Thyroid gland (tissue), 4 donors: ENCODE data around the gene CSNK1A1. TPM values are rescaled to one million over a fixed set of nuclear protein-coding genes. Genes with fewer than 3 reads are reported as not detected.

Experiments used
- DNase-seq, 2 donors: peaks; one replicate each; pipeline ENCODE4 v3.0.0-alpha.2; 2019
- H3K27ac ChIP-seq, 3 donors: fragments of 200-600 bp; sonication (generic); 1 replicate in 2 of 3; 2 replicates in 1 of 3; pipeline ENCODE4 v1.5.1; 2016 to 2019; ENCODE audit warnings: mild to moderate bottlenecking in 1 of 3, moderate library complexity in 1 of 3
- H3K27me3 ChIP-seq: fragments of 200-600 bp; sonication (generic); one replicate; pipeline ENCODE4 v1.5.1; 2019
- H3K36me3 ChIP-seq, 2 donors: fragments of 200-600 bp; sonication (generic); one replicate each; pipeline ENCODE4 v1.5.1; 2016 to 2019
- H3K4me1 ChIP-seq, 2 donors: fragments of 200-600 bp; sonication (generic); one replicate each; pipeline ENCODE4 v1.5.1; 2017 to 2019
- H3K4me3 ChIP-seq, 3 donors: fragments of 200-600 bp; sonication (generic); replicated peaks in 1 of 3; 1 replicate in 2 of 3; 2 replicates in 1 of 3; pipeline ENCODE4 v1.5.1; 2016; ENCODE audit warnings: mild to moderate bottlenecking in 1 of 3
- H3K9me3 ChIP-seq: fragments of 200-600 bp; sonication (generic); one replicate; pipeline ENCODE4 v1.5.1; 2017
- POLR2A ChIP-seq, 2 donors: fragments of 450-650 bp; IDR thresholded peaks; one replicate each; pipeline ENCODE4 v1.6.1; 2017; ENCODE audit warnings: antibody characterized with exemption in 2 of 2, mild to moderate bottlenecking in 2 of 2, moderate library complexity in 1 of 2
- WGBS, 2 donors: methylation state at CpG; one replicate each; pipeline ENCODE4 v1.1.5; 2017; 5-methylcytosine and 5-hydroxymethylcytosine counted together
- intact Hi-C: fragments of 100-400 bp; cut with DNase I; formaldehyde crosslinking; loops from one replicate; pipeline ENCODE4 v1.15.1; 2023
- total RNA-seq, 4 donors: library from RNA; depleted of rRNA; stranded (reverse); fragments of >200 nt; gene quantifications; one replicate each; pipeline ENCODE4 v1.2.3, GENCODE V29; 2016
- TF ChIP-seq, protein P1 (sequence below), 6 experiments: fragments of 200-600 bp in 3 of 6; fragments of 450-650 bp in 3 of 6; sonication (generic) in 3 of 6; IDR thresholded peaks; one replicate each; pipeline ENCODE4 v1.5.1; 2016 to 2019; ENCODE audit warnings: antibody characterized with exemption in 6 of 6, mild to moderate bottlenecking in 2 of 6, inconsistent platforms in 1 of 6, moderate library complexity in 1 of 6

The CSNK1A1 gene
- total RNA-seq, 4 donors from 2014 or later = 183 to 262 (median 202) TPM

DNA sequence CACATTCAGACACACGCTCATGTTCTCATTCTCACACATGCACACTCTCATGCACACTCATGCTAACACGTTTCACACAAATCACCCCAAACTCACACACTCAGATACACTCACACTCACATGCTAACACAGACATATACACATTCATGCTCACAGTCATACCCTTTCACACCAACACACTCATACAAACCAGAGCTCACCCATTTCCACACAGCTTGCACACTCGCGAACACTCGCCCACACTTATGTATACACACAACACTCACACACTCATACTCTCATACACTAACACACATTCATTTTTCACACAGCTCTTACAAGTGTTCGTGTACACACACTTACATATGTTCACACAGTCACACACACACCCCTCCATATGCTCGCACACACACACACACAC lies 108.0 kb downstream of the CSNK1A1 start:
- H3K27ac ChIP-seq = no peak overlapping the region
- no peaks in the 10 kb centered on the region for H3K9me3 ChIP-seq
- peaks cover 0 to 16% of the 10 kb centered on the region in 2 donors for H3K4me1 ChIP-seq
- H3K4me3 ChIP-seq = no peak overlapping the region
- TF ChIP-seq, protein P1, sequence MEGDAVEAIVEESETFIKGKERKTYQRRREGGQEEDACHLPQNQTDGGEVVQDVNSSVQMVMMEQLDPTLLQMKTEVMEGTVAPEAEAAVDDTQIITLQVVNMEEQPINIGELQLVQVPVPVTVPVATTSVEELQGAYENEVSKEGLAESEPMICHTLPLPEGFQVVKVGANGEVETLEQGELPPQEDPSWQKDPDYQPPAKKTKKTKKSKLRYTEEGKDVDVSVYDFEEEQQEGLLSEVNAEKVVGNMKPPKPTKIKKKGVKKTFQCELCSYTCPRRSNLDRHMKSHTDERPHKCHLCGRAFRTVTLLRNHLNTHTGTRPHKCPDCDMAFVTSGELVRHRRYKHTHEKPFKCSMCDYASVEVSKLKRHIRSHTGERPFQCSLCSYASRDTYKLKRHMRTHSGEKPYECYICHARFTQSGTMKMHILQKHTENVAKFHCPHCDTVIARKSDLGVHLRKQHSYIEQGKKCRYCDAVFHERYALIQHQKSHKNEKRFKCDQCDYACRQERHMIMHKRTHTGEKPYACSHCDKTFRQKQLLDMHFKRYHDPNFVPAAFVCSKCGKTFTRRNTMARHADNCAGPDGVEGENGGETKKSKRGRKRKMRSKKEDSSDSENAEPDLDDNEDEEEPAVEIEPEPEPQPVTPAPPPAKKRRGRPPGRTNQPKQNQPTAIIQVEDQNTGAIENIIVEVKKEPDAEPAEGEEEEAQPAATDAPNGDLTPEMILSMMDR (IDR thresholded peaks at IDR 0.05) = no peak
- no peak for TF ChIP-seq POLR2A (IDR thresholded peaks at IDR 0.05)
- WGBS, 2 donors = 81% methylated on average over 7 of the region's 7 CpGs
- H3K27me3 ChIP-seq = no peaks in the 10 kb centered on the region
- DNase-seq = no peak
- intact Hi-C loops = loop anchor here (5.0 kb wide), 1 partner anchor 119 kb away; no protein-coding TSS in a partner anchor
- no peaks in the 10 kb centered on the region for H3K36me3 ChIP-seq

DNA sequence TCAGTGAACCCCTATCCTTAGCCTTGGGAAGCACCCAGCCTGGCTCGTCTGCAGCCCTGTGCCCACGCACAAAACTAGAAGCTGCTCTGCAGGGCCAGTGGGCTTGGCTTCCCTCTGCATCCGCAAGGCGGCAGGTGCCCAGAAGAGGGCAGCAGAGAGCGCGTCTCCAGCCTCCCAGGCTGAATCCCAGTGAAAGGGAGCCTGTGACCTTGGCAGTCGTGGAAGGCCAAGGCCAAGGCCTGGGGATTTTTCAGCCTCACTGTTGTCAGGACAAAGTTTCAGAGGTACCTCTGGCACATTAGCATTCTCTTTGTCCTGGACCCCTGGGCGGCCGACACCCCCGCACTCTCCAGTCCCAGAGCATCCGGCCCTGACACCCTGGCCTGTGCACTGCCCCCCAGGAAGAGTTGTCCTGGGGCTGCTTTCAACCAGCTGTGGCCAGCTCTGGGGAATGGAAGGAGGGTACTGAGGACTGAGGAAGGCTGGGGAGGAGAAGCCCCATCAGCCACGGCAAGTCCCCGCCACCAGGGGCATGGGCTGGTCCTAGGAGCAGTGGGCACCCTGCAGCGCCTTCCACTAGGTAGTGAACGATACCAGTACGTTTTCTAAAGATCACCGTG lies 108.6 kb downstream of the CSNK1A1 start:
- no peaks in the 10 kb centered on the region for H3K36me3 ChIP-seq
- H3K9me3 ChIP-seq = no peaks in the 10 kb centered on the region
- no peak overlapping the region for H3K4me3 ChIP-seq
- H3K27ac ChIP-seq = no peak overlapping the region
- peaks cover 0 to 16% of the 10 kb centered on the region in 2 donors for H3K4me1 ChIP-seq
- peak; percentile 76 to 82 for DNase-seq
- no peak for TF ChIP-seq POLR2A (IDR thresholded peaks at IDR 0.05)
- TF ChIP-seq, protein P1 (IDR thresholded peaks at IDR 0.05) = peak; percentile 82 to 94 (median 92)
- intact Hi-C loops = loop anchor here (5.0 kb wide), 1 partner anchor 120 kb away; no protein-coding TSS in a partner anchor
- 48 to 55% methylated on average over 11 to 14 of the region's 17 CpGs for WGBS, 2 donors
- H3K27me3 ChIP-seq = no peaks in the 10 kb centered on the region

Other genes with a start within 250 kb of the CSNK1A1 start
- gene GRPEL2, start 205.9 kb downstream of the CSNK1A1 start, total RNA-seq = 10 to 100 TPM; 12.6 to 19.6 (median 13.7) TPM
- 1 to 10 TPM; 1.8 to 4.4 (median 2.4) TPM for gene PCYOX1L, start 193.4 kb downstream of the CSNK1A1 start, total RNA-seq
- 1 to 10 TPM in 1 of 4 donors, not detected in 3; 1.7 TPM for gene IL17B, start 172.1 kb downstream of the CSNK1A1 start, total RNA-seq
- gene ARHGEF37, start 30.1 kb upstream of the CSNK1A1 start, total RNA-seq = 1 to 10 TPM; 4.4 to 6.2 (median 5.5) TPM
- gene PPARGC1B, start 178.9 kb upstream of the CSNK1A1 start, total RNA-seq = 1 to 10 TPM in 1 of 4 donors, under 1 TPM in 3; 0.63 to 1.3 (median 0.89) TPM